GM12878 (cell line): ENCODE results near the gene PLPP7. TPM values are rescaled to one million over a fixed set of nuclear protein-coding genes. Genes with fewer than 3 reads are reported as not detected.

Source experiments
- BHLHE40 ChIP-seq, 2 experiments: fragments of 450-650 bp in 1 of 2; IDR thresholded peaks; 2 replicates each; pipeline ENCODE4 v1.6.1; 2011 to 2017; ENCODE audit warnings: low read depth in 2 of 2, borderline replicate concordance in 1 of 2, improper control_type of control experiment in 1 of 2, low read length in 1 of 2, mild to moderate bottlenecking in 1 of 2
- CBX5 ChIP-seq: sonication (generic); IDR thresholded peaks from 2 replicates; pipeline ENCODE4 v1.6.1; 2016; ENCODE audit warnings: low read depth, moderate library complexity, mild to moderate bottlenecking, inconsistent platforms
- ETV6 ChIP-seq, 2 experiments: fragments of 450-650 bp in 1 of 2; IDR thresholded peaks in 1 of 2; conservative IDR thresholded peaks in 1 of 2; 2 replicates each; pipeline ENCODE4 v1.6.1; 2014; ENCODE audit warnings: antibody characterized with exemption in 1 of 2, borderline replicate concordance in 1 of 2, low read depth in 1 of 2, mild to moderate bottlenecking in 1 of 2, moderate library complexity in 1 of 2
- FOXM1 ChIP-seq: IDR thresholded peaks from 2 replicates; pipeline ENCODE4 v1.6.1; 2012; ENCODE audit warnings: low read depth, mild to moderate bottlenecking, inconsistent platforms, low read length, moderate library complexity
- MYB ChIP-seq: fragments of 150-350 bp; IDR thresholded peaks from 2 replicates; pipeline ENCODE4 v1.6.1; 2014; ENCODE audit warnings: mild to moderate bottlenecking, low read depth, low read length, borderline replicate concordance
- NBN ChIP-seq: fragments of 450-650 bp; IDR thresholded peaks from 2 replicates; pipeline ENCODE4 v1.6.1; 2016
- POLR2A ChIP-seq: IDR thresholded peaks from 2 replicates; pipeline ENCODE4 v1.6.1; 2011; ENCODE audit warnings: low read depth, mild to moderate bottlenecking, low read length
- SREBF2 ChIP-seq: IDR thresholded peaks from 2 replicates; pipeline ENCODE4 v1.6.1; 2012; ENCODE audit warnings: mild to moderate bottlenecking, low read length
- ZNF217 ChIP-seq: fragments of 450-650 bp; IDR thresholded peaks from 2 replicates; pipeline ENCODE4 v1.6.1; 2017; ENCODE audit warnings: antibody characterized with exemption, mild to moderate bottlenecking
- ZSCAN29 ChIP-seq: fragments of 450-650 bp; IDR thresholded peaks from 2 replicates; pipeline ENCODE4 v1.6.1; 2017; ENCODE audit warnings: mild to moderate bottlenecking, moderate library complexity
- polyA plus RNA-seq, 11 experiments: library from polyadenylated mRNA; depleted of rRNA in 4 of 11; unstranded in 6 of 11; stranded (reverse) in 5 of 11; fragments of >200 nt; fragmentation: Nextera tagmentation in 4 of 11; fragmentation: Illumina TruSeq in 1 of 11; extraction: Ambion mirVana in 4 of 11; extraction: Trizol in 1 of 11; gene quantifications; 1 replicate in 1 of 11; 2 replicates in 10 of 11; pipeline versions ENCODE4 v1.2.1 to v1.2.3, GENCODE V29; 2011 to 2016; ENCODE audit warnings: inconsistent platforms in 2 of 11, missing spikeins in 2 of 11, low read depth in 1 of 11
- total RNA-seq, 4 experiments: library from RNA; depleted of rRNA in 3 of 4; stranded (reverse); fragments of >200 nt in 3 of 4; fragmentation: Illumina TruSeq in 1 of 4; extraction: Trizol in 1 of 4; gene quantifications; 2 replicates each; pipeline versions ENCODE4 v1.2.1 to v1.2.3, GENCODE V29; 2013 to 2021
- TF ChIP-seq, protein P1 (sequence below): fragments of 450-650 bp; IDR thresholded peaks from 2 replicates; pipeline ENCODE4 v1.6.1; 2017; ENCODE audit warnings: mild to moderate bottlenecking, moderate library complexity
- TF ChIP-seq, protein P2 (sequence below): fragments of 450-650 bp; IDR thresholded peaks from 2 replicates; pipeline ENCODE4 v1.6.1; 2018; ENCODE audit warnings: mild to moderate bottlenecking, low read depth, moderate library complexity; ENCODE audit not compliant: partially characterized antibody
- TF ChIP-seq, protein P3 (sequence below): IDR thresholded peaks from 2 replicates; pipeline ENCODE4 v1.6.1; 2011; ENCODE audit warnings: low read depth, mild to moderate bottlenecking, low read length, moderate library complexity, borderline replicate concordance; ENCODE audit errors: extremely low read depth
- TF ChIP-seq, protein P4 (sequence below): IDR thresholded peaks from 2 replicates; pipeline ENCODE4 v1.6.1; 2011; ENCODE audit warnings: mild to moderate bottlenecking, low read depth, low read length, moderate library complexity; ENCODE audit not compliant: insufficient replicate concordance
- TF ChIP-seq, protein P5 (sequence below): fragments of 450-650 bp; formaldehyde crosslinking; IDR thresholded peaks from 2 replicates; pipeline ENCODE4 v1.5.0; 2022; ENCODE audit warnings: mild to moderate bottlenecking, missing genetic modification characterization

The PLPP7 gene
- total and polyA plus RNA-seq, 10 of the 15 experiments (the other 5 are each of a cell fraction or from before 2014, with no cell fraction given) = 0.05 to 1.0 (median 0.40) TPM; not detected in 3

DNA sequence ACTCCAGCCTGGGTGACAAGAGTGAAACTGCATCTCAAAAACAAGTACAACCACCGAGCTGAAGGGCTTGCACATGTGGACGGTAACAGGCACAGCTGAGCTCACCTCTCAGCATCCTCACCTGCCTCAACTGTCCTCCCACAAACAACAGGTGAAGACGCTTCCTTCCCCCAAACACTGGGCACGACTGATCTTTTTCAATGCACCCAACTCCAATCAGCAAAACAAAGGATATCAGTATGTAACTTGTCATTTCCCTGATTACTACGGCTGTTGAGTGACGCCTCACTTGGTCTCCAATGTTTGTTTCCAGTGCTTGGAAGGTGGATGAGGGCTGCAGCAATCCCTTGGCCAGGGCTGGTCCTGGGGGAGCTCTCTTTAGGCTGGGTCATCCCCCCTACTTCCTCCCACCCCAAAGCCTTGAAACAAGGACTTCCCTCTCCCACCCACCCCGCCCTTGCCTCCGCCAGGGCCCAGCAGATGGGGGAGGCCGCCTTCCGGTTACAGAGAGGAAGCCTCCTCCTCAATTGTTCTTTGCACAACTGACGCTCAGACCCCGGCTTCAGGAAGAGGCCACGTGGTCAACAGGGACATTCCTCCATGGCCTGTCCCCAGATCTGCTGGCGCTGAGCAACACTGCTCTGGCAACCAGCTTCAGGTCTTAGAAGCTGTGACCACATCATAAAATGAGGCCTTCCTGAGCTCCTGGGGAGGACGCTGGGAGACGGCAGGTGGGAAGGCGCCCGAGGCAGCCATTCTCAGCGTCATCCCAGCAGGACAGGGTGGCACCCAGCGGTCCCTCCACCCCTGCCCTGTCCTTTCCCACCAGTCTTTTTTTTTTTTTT lies 19.1 kb upstream of the PLPP7 start (continued):
- TF ChIP-seq, protein P1, sequence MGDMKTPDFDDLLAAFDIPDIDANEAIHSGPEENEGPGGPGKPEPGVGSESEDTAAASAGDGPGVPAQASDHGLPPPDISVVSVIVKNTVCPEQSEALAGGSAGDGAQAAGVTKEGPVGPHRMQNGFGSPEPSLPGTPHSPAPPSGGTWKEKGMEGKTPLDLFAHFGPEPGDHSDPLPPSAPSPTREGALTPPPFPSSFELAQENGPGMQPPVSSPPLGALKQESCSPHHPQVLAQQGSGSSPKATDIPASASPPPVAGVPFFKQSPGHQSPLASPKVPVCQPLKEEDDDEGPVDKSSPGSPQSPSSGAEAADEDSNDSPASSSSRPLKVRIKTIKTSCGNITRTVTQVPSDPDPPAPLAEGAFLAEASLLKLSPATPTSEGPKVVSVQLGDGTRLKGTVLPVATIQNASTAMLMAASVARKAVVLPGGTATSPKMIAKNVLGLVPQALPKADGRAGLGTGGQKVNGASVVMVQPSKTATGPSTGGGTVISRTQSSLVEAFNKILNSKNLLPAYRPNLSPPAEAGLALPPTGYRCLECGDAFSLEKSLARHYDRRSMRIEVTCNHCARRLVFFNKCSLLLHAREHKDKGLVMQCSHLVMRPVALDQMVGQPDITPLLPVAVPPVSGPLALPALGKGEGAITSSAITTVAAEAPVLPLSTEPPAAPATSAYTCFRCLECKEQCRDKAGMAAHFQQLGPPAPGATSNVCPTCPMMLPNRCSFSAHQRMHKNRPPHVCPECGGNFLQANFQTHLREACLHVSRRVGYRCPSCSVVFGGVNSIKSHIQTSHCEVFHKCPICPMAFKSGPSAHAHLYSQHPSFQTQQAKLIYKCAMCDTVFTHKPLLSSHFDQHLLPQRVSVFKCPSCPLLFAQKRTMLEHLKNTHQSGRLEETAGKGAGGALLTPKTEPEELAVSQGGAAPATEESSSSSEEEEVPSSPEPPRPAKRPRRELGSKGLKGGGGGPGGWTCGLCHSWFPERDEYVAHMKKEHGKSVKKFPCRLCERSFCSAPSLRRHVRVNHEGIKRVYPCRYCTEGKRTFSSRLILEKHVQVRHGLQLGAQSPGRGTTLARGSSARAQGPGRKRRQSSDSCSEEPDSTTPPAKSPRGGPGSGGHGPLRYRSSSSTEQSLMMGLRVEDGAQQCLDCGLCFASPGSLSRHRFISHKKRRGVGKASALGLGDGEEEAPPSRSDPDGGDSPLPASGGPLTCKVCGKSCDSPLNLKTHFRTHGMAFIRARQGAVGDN = peak; percentile 92
- no peak for TF ChIP-seq ZNF217
- TF ChIP-seq, protein P2, sequence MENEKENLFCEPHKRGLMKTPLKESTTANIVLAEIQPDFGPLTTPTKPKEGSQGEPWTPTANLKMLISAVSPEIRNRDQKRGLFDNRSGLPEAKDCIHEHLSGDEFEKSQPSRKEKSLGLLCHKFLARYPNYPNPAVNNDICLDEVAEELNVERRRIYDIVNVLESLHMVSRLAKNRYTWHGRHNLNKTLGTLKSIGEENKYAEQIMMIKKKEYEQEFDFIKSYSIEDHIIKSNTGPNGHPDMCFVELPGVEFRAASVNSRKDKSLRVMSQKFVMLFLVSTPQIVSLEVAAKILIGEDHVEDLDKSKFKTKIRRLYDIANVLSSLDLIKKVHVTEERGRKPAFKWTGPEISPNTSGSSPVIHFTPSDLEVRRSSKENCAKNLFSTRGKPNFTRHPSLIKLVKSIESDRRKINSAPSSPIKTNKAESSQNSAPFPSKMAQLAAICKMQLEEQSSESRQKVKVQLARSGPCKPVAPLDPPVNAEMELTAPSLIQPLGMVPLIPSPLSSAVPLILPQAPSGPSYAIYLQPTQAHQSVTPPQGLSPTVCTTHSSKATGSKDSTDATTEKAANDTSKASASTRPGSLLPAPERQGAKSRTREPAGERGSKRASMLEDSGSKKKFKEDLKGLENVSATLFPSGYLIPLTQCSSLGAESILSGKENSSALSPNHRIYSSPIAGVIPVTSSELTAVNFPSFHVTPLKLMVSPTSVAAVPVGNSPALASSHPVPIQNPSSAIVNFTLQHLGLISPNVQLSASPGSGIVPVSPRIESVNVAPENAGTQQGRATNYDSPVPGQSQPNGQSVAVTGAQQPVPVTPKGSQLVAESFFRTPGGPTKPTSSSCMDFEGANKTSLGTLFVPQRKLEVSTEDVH = no peak
- no peak for TF ChIP-seq MYB
- no peak for TF ChIP-seq NBN
- TF ChIP-seq ETV6 (conservative IDR thresholded peaks at IDR 0.05 in 1 of 2, IDR thresholded peaks at IDR 0.05 in 1 of 2; ENCODE audit: borderline replicate concordance in 1 of 2, low read depth in 1 of 2) = peak in 1 of 2 experiments; percentile 49; a peak in 1 of 4 replicates
- peak; percentile 46; the same call in 1 of the 2 replicates for TF ChIP-seq POLR2A
- no peak for TF ChIP-seq FOXM1
- TF ChIP-seq, protein P3, sequence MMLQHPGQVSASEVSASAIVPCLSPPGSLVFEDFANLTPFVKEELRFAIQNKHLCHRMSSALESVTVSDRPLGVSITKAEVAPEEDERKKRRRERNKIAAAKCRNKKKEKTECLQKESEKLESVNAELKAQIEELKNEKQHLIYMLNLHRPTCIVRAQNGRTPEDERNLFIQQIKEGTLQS = 0 out of 2 replicates have a peak, but pooled peaks have one; percentile 30
- TF ChIP-seq, protein P4, sequence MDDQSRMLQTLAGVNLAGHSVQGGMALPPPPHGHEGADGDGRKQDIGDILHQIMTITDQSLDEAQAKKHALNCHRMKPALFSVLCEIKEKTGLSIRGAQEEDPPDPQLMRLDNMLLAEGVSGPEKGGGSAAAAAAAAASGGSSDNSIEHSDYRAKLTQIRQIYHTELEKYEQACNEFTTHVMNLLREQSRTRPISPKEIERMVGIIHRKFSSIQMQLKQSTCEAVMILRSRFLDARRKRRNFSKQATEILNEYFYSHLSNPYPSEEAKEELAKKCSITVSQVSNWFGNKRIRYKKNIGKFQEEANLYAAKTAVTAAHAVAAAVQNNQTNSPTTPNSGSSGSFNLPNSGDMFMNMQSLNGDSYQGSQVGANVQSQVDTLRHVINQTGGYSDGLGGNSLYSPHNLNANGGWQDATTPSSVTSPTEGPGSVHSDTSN = peak; percentile 54
- TF ChIP-seq SREBF2 = no peak
- TF ChIP-seq BHLHE40 (IDR thresholded peaks at IDR 0.05; ENCODE audit: borderline replicate concordance in 1 of 2, low read depth in 2 of 2, low read length in 1 of 2) = 0 out of 4 replicates have a peak, but pooled peaks of 1 of the 2 experiments have one; percentile 6
- TF ChIP-seq, protein P5, sequence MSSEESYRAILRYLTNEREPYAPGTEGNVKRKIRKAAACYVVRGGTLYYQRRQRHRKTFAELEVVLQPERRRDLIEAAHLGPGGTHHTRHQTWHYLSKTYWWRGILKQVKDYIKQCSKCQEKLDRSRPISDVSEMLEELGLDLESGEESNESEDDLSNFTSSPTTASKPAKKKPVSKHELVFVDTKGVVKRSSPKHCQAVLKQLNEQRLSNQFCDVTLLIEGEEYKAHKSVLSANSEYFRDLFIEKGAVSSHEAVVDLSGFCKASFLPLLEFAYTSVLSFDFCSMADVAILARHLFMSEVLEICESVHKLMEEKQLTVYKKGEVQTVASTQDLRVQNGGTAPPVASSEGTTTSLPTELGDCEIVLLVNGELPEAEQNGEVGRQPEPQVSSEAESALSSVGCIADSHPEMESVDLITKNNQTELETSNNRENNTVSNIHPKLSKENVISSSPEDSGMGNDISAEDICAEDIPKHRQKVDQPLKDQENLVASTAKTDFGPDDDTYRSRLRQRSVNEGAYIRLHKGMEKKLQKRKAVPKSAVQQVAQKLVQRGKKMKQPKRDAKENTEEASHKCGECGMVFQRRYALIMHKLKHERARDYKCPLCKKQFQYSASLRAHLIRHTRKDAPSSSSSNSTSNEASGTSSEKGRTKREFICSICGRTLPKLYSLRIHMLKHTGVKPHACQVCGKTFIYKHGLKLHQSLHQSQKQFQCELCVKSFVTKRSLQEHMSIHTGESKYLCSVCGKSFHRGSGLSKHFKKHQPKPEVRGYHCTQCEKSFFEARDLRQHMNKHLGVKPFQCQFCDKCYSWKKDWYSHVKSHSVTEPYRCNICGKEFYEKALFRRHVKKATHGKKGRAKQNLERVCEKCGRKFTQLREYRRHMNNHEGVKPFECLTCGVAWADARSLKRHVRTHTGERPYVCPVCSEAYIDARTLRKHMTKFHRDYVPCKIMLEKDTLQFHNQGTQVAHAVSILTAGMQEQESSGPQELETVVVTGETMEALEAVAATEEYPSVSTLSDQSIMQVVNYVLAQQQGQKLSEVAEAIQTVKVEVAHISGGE (CRISPR knock-in tag) = no peak
- TF ChIP-seq CBX5 = no peak
- TF ChIP-seq ZSCAN29 = no peak
